Stomach (tissue), 9 donors: ENCODE measurements around the gene SYCE3. TPM values are rescaled to one million over a fixed set of nuclear protein-coding genes. Genes with fewer than 3 reads are reported as not detected.

Experiments used
- DNase-seq, 2 donors: peaks; one replicate each; pipeline versions ENCODE4 v3.0.0 to v3.0.0-alpha.2; 2013 to 2019
- H3K27ac ChIP-seq, 5 donors: fragments of 200-600 bp in 4 of 5; sonication (generic) in 4 of 5; one replicate each; pipeline ENCODE4 v1.5.1; 2013 to 2019; ENCODE audit warnings: mild to moderate bottlenecking in 1 of 5, moderate library complexity in 1 of 5
- H3K27me3 ChIP-seq, 3 donors: fragments of 200-600 bp; sonication (generic); one replicate each; pipeline ENCODE4 v1.5.1; 2017 to 2019; ENCODE audit warnings: mixed run types in 1 of 3
- H3K36me3 ChIP-seq, 4 donors: fragments of 200-600 bp; sonication (generic); 1 replicate in 3 of 4; 2 replicates in 1 of 4; pipeline ENCODE4 v1.5.1; 2016 to 2019
- H3K4me1 ChIP-seq, 4 donors: fragments of 200-600 bp; sonication (generic); one replicate each; pipeline ENCODE4 v1.5.1; 2016 to 2019
- H3K4me3 ChIP-seq, 4 donors: fragments of 200-600 bp; sonication (generic) in 3 of 4; one replicate each; pipeline ENCODE4 v1.5.1; 2016 to 2019; ENCODE audit warnings: mild to moderate bottlenecking in 1 of 4
- H3K9me3 ChIP-seq, 4 donors: fragments of 200-600 bp; sonication (generic); one replicate each; pipeline ENCODE4 v1.5.1; 2016 to 2019
- CTCF ChIP-seq, 7 experiments: fragments of 450-650 bp in 4 of 7; fragments of 200-600 bp in 3 of 7; sonication (generic) in 3 of 7; IDR thresholded peaks; one replicate each; pipeline ENCODE4 v1.5.1; 2016 to 2019; ENCODE audit warnings: antibody characterized with exemption in 7 of 7, control low read depth in 2 of 7, mild to moderate bottlenecking in 1 of 7
- EP300 ChIP-seq: sonication (generic); formaldehyde crosslinking; IDR thresholded peaks from one replicate; pipeline ENCODE4 v1.6.1; 2017; ENCODE audit warnings: antibody characterized with exemption
- POLR2A ChIP-seq, 4 donors: fragments of 450-650 bp; IDR thresholded peaks; one replicate each; pipeline ENCODE4 v1.6.1; 2016; ENCODE audit warnings: antibody characterized with exemption in 4 of 4, control low read depth in 2 of 4, mild to moderate bottlenecking in 1 of 4, moderate library complexity in 1 of 4
- POLR2AphosphoS5 ChIP-seq, 3 donors: sonication (generic); formaldehyde crosslinking; IDR thresholded peaks; one replicate each; pipeline ENCODE4 v1.6.1; 2016; ENCODE audit warnings: antibody characterized with exemption in 3 of 3
- WGBS, 5 donors: extraction: QIAGEN DNeasy Blood & Tissue Kit in 3 of 5; methylation state at CpG; one replicate each; pipeline versions ENCODE4 v1.1.5 to v1.1.7; 2013 to 2018; 5-methylcytosine and 5-hydroxymethylcytosine counted together
- intact Hi-C: fragments of 100-400 bp; cut with DNase I; formaldehyde crosslinking; loops from one replicate; pipeline ENCODE4 v1.15.1; 2023; ENCODE audit warnings: low total_unique reads
- polyA plus RNA-seq, 3 donors: library from polyadenylated mRNA; stranded (reverse); fragments of 200-250 nt; gene quantifications; one replicate each; pipeline ENCODE4 v1.2.3, GENCODE V29; 2013
- total RNA-seq, 5 donors: library from RNA; depleted of rRNA; stranded (reverse); fragments of >200 nt; gene quantifications; one replicate each; pipeline versions ENCODE4 v1.1.0 to v1.2.3, GENCODE V29; 2014 to 2016
- donor health status: healthy with polysubstance abuse.
- donor health status: Bipolar disorder and iron deficiency.
- donor health status: healthy.

Gene SYCE3
- total and polyA plus RNA-seq, 8 donors: 0.80 to 1.9 TPM; not detected in 6

GRCh38 chr22:50532824-50533796 is 29.6 kb downstream of the SYCE3 start:
- H3K4me3 ChIP-seq: peak overlapping the region in 1 of 4 donors; percentile 53
- no peak for TF ChIP-seq POLR2AphosphoS5 (IDR thresholded peaks at IDR 0.05)
- TF ChIP-seq POLR2A (IDR thresholded peaks at IDR 0.05): no peak
- no peak for TF ChIP-seq CTCF (IDR thresholded peaks at IDR 0.05)
- no peak for TF ChIP-seq EP300
- WGBS, 5 donors: 55 to 69% (median 59%) methylated on average over 19 of the region's 19 CpGs

DNA sequence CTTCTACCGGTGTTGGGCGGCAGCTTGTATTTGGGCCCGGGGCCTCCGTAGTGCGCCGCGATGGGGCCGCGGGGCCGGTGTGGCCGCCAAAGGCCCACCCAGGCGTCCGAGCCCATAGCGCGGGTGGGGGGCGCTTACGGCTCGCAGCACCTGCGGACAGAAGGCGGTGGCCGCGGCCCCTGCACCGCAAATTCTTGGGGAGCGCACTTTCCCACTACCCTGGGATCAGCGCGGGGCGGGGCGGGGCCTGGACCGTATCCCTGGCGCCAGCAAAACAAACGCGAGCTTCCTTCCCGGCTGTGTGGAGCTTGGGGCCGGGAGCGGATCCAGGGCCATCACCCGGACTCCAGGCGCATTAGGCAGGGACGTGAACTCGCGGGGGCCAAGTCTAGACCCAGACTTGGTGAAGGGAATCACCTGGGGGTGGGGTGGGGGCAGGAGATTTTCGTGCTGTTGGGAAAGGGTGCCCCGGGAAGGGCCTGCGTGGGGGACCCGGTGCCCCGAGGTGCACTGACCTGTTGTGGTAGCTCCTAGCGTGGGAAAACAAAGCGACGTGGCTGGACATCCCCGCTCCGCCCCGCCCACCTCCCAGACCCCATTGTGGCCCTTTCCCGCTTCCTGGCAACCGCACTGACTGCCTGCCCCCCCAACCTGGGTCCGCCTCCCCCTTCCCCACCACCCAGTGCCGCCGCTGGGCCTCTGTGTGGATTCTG is 30.6 kb downstream of the SYCE3 start:
- peak; percentile 84 to 90 for DNase-seq
- Histone ChIP-seq H3K4me3 (peak overlapping the region; percentile 53 to 80 (median 57)), H3K4me1 (peaks cover 43 to 72% (median 53%) of the 10 kb centered on the region in 4 donors), H3K9me3 (no peaks in the 10 kb centered on the region), H3K27ac (peak overlapping the region; percentile 92 to 98 (median 93)), H3K36me3 (no peaks in the 10 kb centered on the region), H3K27me3 (peaks cover 0 to 67% (median 0%) of the 10 kb centered on the region in 3 donors)
- no peak for TF ChIP-seq CTCF (IDR thresholded peaks at IDR 0.05)
- TF ChIP-seq POLR2AphosphoS5 (IDR thresholded peaks at IDR 0.05): peak in 2 of 3 donors; percentile 72 to 75
- TF ChIP-seq EP300: no peak
- no peak for TF ChIP-seq POLR2A (IDR thresholded peaks at IDR 0.05)
- intact Hi-C loops: no loop called here
- 2 to 4% (median 4%) methylated on average over 22 to 56 of the region's 56 CpGs for WGBS, 5 donors

More at GRCh38 chr22:50532824-50533796, 29.6 kb downstream of the SYCE3 start:
- DNase-seq: no peak
- peaks cover 39 to 71% (median 47%) of the 10 kb centered on the region in 4 donors for H3K4me1 ChIP-seq
- H3K36me3 ChIP-seq: no peaks in the 10 kb centered on the region
- H3K9me3 ChIP-seq: no peaks in the 10 kb centered on the region
- intact Hi-C loops: no loop called here
- H3K27me3 ChIP-seq: peaks cover 0 to 73% (median 0%) of the 10 kb centered on the region in 3 donors
- H3K27ac ChIP-seq: peak overlapping the region in 4 of 5 donors; percentile 92 to 98 (median 94)

- Histone ChIP-seq H3K36me3 (no peaks in the 10 kb centered on the region), H3K4me3 (peak overlapping the region; percentile 53 to 80 (median 57)), H3K27me3 (peaks cover 0 to 67% (median 0%) of the 10 kb centered on the region in 3 donors), H3K27ac (peak overlapping the region; percentile 92 to 98 (median 93)), H3K4me1 (peaks cover 49 to 78% (median 58%) of the 10 kb centered on the region in 4 donors), H3K9me3 (no peaks in the 10 kb centered on the region)
- TF ChIP-seq EP300 (no peak), CTCF (IDR thresholded peaks at IDR 0.05) (no peak), POLR2AphosphoS5 (IDR thresholded peaks at IDR 0.05) (peak in 1 of 3 donors; percentile 71)
- intact Hi-C loops: no loop called here
- WGBS, 5 donors: 0 to 2% (median 0%) methylated on average over 27 to 44 of the region's 44 CpGs
- DNase-seq: peak; percentile 74 to 79
Measured at GRCh38 chr22:50531546-50531961, 31.2 kb downstream of the SYCE3 start.
